DND-41 (cell line): ENCODE data around the gene PRPF38A.

Experiments used
- EZH2 ChIP-seq: IDR thresholded peaks from 3 replicates; pipeline ENCODE4 v1.6.1; 2012; ENCODE audit warnings: borderline replicate concordance, low read depth, mild to moderate bottlenecking, moderate library complexity, low read length, inconsistent platforms; ENCODE audit not compliant: severe bottlenecking
- TF ChIP-seq, protein P1 (sequence below): IDR thresholded peaks from 2 replicates; pipeline ENCODE4 v1.5.1; 2012; ENCODE audit warnings: borderline replicate concordance, low read length, moderate library complexity, mild to moderate bottlenecking; ENCODE audit not compliant: poor library complexity, severe bottlenecking; ENCODE audit errors: extremely low read depth

DNA sequence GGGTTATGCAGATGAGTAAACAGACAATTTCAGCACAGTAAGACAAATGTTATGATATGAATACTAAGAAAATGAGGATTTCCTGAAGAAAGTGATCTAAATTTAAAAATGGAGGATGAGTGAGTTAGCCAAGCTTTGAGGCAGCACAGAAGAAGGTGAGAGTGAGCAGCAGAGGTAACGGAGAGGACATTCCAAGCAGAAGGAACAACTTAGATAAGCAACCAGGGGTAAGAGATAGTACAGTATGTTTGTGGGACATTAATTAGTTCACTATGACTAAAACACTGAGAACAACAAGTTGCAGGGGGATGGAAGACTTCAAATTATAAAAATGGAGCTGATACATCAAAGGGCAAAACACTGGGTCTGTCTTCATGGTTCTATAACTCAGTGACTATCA lies 22.8 kb downstream of the PRPF38A start:
- TF ChIP-seq, protein P1, sequence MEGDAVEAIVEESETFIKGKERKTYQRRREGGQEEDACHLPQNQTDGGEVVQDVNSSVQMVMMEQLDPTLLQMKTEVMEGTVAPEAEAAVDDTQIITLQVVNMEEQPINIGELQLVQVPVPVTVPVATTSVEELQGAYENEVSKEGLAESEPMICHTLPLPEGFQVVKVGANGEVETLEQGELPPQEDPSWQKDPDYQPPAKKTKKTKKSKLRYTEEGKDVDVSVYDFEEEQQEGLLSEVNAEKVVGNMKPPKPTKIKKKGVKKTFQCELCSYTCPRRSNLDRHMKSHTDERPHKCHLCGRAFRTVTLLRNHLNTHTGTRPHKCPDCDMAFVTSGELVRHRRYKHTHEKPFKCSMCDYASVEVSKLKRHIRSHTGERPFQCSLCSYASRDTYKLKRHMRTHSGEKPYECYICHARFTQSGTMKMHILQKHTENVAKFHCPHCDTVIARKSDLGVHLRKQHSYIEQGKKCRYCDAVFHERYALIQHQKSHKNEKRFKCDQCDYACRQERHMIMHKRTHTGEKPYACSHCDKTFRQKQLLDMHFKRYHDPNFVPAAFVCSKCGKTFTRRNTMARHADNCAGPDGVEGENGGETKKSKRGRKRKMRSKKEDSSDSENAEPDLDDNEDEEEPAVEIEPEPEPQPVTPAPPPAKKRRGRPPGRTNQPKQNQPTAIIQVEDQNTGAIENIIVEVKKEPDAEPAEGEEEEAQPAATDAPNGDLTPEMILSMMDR = no peak
- no peak for TF ChIP-seq EZH2
